Esophagus muscularis mucosa (tissue), 4 donors: ENCODE data around the gene PGD. TPM values are rescaled to one million over a fixed set of nuclear protein-coding genes. Genes with fewer than 3 reads are reported as not detected.

Experiments
- DNase-seq: peaks from one replicate; pipeline ENCODE4 v3.0.0-alpha.2; 2017; ENCODE audit errors: extremely low spot score
- H3K27ac ChIP-seq, 4 donors: fragments of 200-600 bp; sonication (generic); replicated peaks in 1 of 4; 1 replicate in 3 of 4; 2 replicates in 1 of 4; pipeline ENCODE4 v1.5.1; 2016 to 2019; ENCODE audit warnings: mild to moderate bottlenecking in 1 of 4
- H3K27me3 ChIP-seq, 4 donors: fragments of 200-600 bp; sonication (generic); one replicate each; pipeline versions ENCODE4 v1.5.1 to v1.6.0; 2016 to 2019
- H3K36me3 ChIP-seq, 4 donors: fragments of 200-600 bp; sonication (generic); one replicate each; pipeline ENCODE4 v1.5.1; 2016 to 2019
- H3K4me1 ChIP-seq, 4 donors: fragments of 200-600 bp; sonication (generic); one replicate each; pipeline ENCODE4 v1.5.1; 2016 to 2019
- H3K4me3 ChIP-seq, 4 donors: fragments of 200-600 bp; sonication (generic); 1 replicate in 2 of 4; 2 replicates in 2 of 4; pipeline ENCODE4 v1.5.1; 2016 to 2019; ENCODE audit warnings: mild to moderate bottlenecking in 4 of 4, moderate library complexity in 1 of 4
- H3K9me3 ChIP-seq, 4 donors: fragments of 200-600 bp; sonication (generic); 1 replicate in 3 of 4; 2 replicates in 1 of 4; pipeline ENCODE4 v1.5.1; 2016 to 2019
- EP300 ChIP-seq: sonication (generic); formaldehyde crosslinking; IDR thresholded peaks from one replicate; pipeline ENCODE4 v1.6.1; 2017; ENCODE audit warnings: antibody characterized with exemption
- POLR2A ChIP-seq: fragments of 450-650 bp; IDR thresholded peaks from one replicate; pipeline ENCODE4 v1.6.1; 2017; ENCODE audit warnings: antibody characterized with exemption, moderate library complexity, mild to moderate bottlenecking, low read depth
- POLR2AphosphoS5 ChIP-seq, 2 donors: sonication (generic); formaldehyde crosslinking; IDR thresholded peaks; one replicate each; pipeline ENCODE4 v1.6.1; 2017; ENCODE audit warnings: antibody characterized with exemption in 2 of 2
- WGBS: methylation state at CpG from one replicate; pipeline ENCODE4 v1.1.5; 2018; 5-methylcytosine and 5-hydroxymethylcytosine counted together
- intact Hi-C: fragments of 100-400 bp; cut with DNase I; formaldehyde crosslinking; loops from one replicate; pipeline ENCODE4 v1.15.1; 2023
- total RNA-seq, 4 donors: library from RNA; depleted of rRNA; stranded (reverse); fragments of >200 nt; gene quantifications; one replicate each; pipeline versions ENCODE4 v1.1.0 to v1.2.1, GENCODE V29; 2016
- TF ChIP-seq, protein P1 (sequence below), 3 experiments: fragments of 200-600 bp in 2 of 3; fragments of 450-650 bp in 1 of 3; sonication (generic) in 2 of 3; IDR thresholded peaks; one replicate each; pipeline ENCODE4 v1.5.1; 2017 to 2019; ENCODE audit warnings: antibody characterized with exemption in 3 of 3, mild to moderate bottlenecking in 2 of 3, moderate library complexity in 1 of 3

Gene PGD
- total RNA-seq, 4 donors from 2014 or later: 24.5 to 58.6 (median 51.9) TPM

GRCh38 chr1:10378081-10378841 lies 20.6 kb upstream of the PGD start:
- H3K36me3 ChIP-seq: peaks cover 27 to 76% (median 56%) of the 10 kb centered on the region in 4 donors
- peak overlapping the region; percentile 58 to 80 (median 72) for H3K27ac ChIP-seq
- H3K9me3 ChIP-seq: no peaks in the 10 kb centered on the region
- WGBS: 62% methylated on average over 15 of the region's 15 CpGs
- H3K27me3 ChIP-seq: no peaks in the 10 kb centered on the region
- intact Hi-C loops: no loop called here
- TF ChIP-seq POLR2A (no peak), EP300 (no peak), POLR2AphosphoS5 (IDR thresholded peaks at IDR 0.05) (peak in 1 of 2 donors; percentile 4)
- TF ChIP-seq, protein P1, sequence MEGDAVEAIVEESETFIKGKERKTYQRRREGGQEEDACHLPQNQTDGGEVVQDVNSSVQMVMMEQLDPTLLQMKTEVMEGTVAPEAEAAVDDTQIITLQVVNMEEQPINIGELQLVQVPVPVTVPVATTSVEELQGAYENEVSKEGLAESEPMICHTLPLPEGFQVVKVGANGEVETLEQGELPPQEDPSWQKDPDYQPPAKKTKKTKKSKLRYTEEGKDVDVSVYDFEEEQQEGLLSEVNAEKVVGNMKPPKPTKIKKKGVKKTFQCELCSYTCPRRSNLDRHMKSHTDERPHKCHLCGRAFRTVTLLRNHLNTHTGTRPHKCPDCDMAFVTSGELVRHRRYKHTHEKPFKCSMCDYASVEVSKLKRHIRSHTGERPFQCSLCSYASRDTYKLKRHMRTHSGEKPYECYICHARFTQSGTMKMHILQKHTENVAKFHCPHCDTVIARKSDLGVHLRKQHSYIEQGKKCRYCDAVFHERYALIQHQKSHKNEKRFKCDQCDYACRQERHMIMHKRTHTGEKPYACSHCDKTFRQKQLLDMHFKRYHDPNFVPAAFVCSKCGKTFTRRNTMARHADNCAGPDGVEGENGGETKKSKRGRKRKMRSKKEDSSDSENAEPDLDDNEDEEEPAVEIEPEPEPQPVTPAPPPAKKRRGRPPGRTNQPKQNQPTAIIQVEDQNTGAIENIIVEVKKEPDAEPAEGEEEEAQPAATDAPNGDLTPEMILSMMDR (IDR thresholded peaks at IDR 0.05): no peak
- H3K4me3 ChIP-seq: no peak overlapping the region
- no peak for DNase-seq
- H3K4me1 ChIP-seq: peaks cover 0 to 15% (median 11%) of the 10 kb centered on the region in 4 donors

DNA sequence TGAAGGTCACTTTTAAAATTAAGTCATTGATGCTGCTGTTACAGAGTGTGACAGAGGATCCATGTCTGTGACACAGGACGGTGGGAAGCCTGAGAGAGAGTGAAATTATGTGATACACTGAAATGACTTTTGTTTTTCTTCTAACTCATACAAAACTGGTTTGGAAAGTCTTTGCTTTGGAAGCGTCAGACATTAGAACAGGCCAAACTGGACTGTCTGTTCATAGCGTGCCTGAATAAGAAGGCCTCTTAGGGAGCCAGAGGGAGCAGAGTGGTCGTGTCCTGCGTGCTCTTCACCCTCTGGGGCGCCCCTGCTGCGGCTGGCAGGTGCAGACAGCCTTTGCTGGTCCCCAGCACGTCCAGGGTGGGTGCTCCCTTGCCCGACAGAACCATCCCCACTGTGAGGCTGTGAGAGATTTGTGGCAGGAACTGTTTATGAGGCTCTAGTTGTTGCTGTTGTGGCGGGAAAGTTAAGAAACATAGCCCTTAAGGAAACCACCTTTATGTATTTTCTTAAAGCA lies 19.7 kb upstream of the PGD start:
- Histone ChIP-seq H3K36me3 (peaks cover 24 to 71% (median 47%) of the 10 kb centered on the region in 4 donors), H3K9me3 (no peaks in the 10 kb centered on the region), H3K4me1 (peaks cover 0 to 15% (median 11%) of the 10 kb centered on the region in 4 donors), H3K27me3 (no peaks in the 10 kb centered on the region), H3K27ac (no peak overlapping the region), H3K4me3 (no peak overlapping the region)
- intact Hi-C loops: no loop called here
- 90% methylated on average over 10 of the region's 10 CpGs for WGBS
- TF ChIP-seq, protein P1 (IDR thresholded peaks at IDR 0.05): no peak
- TF ChIP-seq EP300 (no peak), POLR2A (no peak), POLR2AphosphoS5 (IDR thresholded peaks at IDR 0.05) (no peak)
- DNase-seq: no peak

DNA sequence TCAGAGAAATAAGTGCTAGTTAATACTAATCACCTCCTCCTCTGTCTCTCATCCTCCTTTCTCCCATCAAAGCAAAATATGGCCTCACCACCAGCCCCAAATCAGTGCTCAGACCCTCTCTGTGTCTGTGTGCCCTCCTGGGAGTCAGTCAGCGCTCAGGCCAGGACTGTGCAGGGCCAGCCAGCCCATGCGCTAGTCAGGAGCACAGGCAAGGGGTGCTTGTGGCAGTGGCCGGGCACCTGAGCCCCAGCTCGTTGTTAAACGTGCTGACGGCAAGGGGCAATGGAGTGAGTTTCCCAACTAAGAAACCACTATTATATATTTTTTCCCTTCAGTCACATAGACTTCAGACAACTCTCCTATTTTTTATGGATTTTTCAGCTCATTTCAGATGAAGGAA lies 19.2 kb upstream of the PGD start:
- Histone ChIP-seq H3K4me1 (peaks cover 0 to 15% (median 11%) of the 10 kb centered on the region in 4 donors), H3K27me3 (no peaks in the 10 kb centered on the region), H3K27ac (no peak overlapping the region), H3K9me3 (no peaks in the 10 kb centered on the region), H3K36me3 (peaks cover 18 to 69% (median 42%) of the 10 kb centered on the region in 4 donors), H3K4me3 (no peak overlapping the region)
- no peak for DNase-seq
- intact Hi-C loops: no loop called here
- 93% methylated on average over 5 of the region's 6 CpGs for WGBS
- TF ChIP-seq EP300 (no peak), POLR2AphosphoS5 (IDR thresholded peaks at IDR 0.05) (no peak), POLR2A (no peak)
- TF ChIP-seq, protein P1 (IDR thresholded peaks at IDR 0.05): no peak

- 52% methylated on average over 5 of the region's 5 CpGs for WGBS
- Histone ChIP-seq H3K27ac (peak overlapping the region; percentile 8 to 24 (median 17)), H3K4me3 (no peak overlapping the region), H3K27me3 (no peaks in the 10 kb centered on the region), H3K9me3 (no peaks in the 10 kb centered on the region), H3K36me3 (peaks cover 10 to 63% (median 34%) of the 10 kb centered on the region in 4 donors), H3K4me1 (peaks cover 0 to 15% (median 11%) of the 10 kb centered on the region in 4 donors)
- TF ChIP-seq, protein P1 (IDR thresholded peaks at IDR 0.05): no peak
- TF ChIP-seq POLR2AphosphoS5 (IDR thresholded peaks at IDR 0.05) (no peak), EP300 (no peak), POLR2A (no peak)
- intact Hi-C loops: no loop called here
- DNase-seq: no peak
Measured at GRCh38 chr1:10380594-10381275, 18.1 kb upstream of the PGD start.
